Mononuclear cell (primary cell): ENCODE results near the gene ZFPM1. TPM values are rescaled to one million over a fixed set of nuclear protein-coding genes. Genes with fewer than 3 reads are reported as not detected.

Experiments used
- H3K27me3 ChIP-seq: 2 replicates; pipeline ENCODE4 v1.6.0; 2011; ENCODE audit warnings: low read length, control low read depth; ENCODE audit not compliant: insufficient read depth
- H3K4me1 ChIP-seq: 2 replicates; pipeline ENCODE4 v1.5.1; 2011; ENCODE audit warnings: mild to moderate bottlenecking, low read length, control low read depth; ENCODE audit not compliant: insufficient read depth
- H3K4me3 ChIP-seq: 2 replicates; pipeline ENCODE4 v1.5.1; 2011; ENCODE audit warnings: mild to moderate bottlenecking, low read length, moderate library complexity
- H3K9me3 ChIP-seq: 2 replicates; pipeline ENCODE4 v1.5.1; 2011; ENCODE audit warnings: low read depth, mild to moderate bottlenecking, control low read depth, low read length
- total RNA-seq: library from RNA; depleted of rRNA; stranded (reverse); fragments of >200 nt; gene quantifications from one replicate; pipeline ENCODE4 v1.2.3, GENCODE V29; 2012

Gene ZFPM1
- total RNA-seq, 1 donor = 5.8 TPM

GRCh38 chr16:88471115-88471514 is 18.0 kb downstream of the ZFPM1 start:
- no peaks in the 10 kb centered on the region for H3K9me3 ChIP-seq
- H3K4me3 ChIP-seq = no peak overlapping the region
- H3K27me3 ChIP-seq = no peaks in the 10 kb centered on the region
- H3K4me1 ChIP-seq = peaks cover 39% of the 10 kb centered on the region

- Histone ChIP-seq H3K27me3 (no peaks in the 10 kb centered on the region), H3K9me3 (no peaks in the 10 kb centered on the region), H3K4me3 (no peak overlapping the region), H3K4me1 (peaks cover 35% of the 10 kb centered on the region)
Measured at GRCh38 chr16:88471575-88471974, 18.5 kb downstream of the ZFPM1 start.

GRCh38 chr16:88472069-88472468 is 19.0 kb downstream of the ZFPM1 start:
- Histone ChIP-seq H3K9me3 (no peaks in the 10 kb centered on the region), H3K4me3 (no peak overlapping the region), H3K27me3 (no peaks in the 10 kb centered on the region), H3K4me1 (peaks cover 33% of the 10 kb centered on the region)

DNA sequence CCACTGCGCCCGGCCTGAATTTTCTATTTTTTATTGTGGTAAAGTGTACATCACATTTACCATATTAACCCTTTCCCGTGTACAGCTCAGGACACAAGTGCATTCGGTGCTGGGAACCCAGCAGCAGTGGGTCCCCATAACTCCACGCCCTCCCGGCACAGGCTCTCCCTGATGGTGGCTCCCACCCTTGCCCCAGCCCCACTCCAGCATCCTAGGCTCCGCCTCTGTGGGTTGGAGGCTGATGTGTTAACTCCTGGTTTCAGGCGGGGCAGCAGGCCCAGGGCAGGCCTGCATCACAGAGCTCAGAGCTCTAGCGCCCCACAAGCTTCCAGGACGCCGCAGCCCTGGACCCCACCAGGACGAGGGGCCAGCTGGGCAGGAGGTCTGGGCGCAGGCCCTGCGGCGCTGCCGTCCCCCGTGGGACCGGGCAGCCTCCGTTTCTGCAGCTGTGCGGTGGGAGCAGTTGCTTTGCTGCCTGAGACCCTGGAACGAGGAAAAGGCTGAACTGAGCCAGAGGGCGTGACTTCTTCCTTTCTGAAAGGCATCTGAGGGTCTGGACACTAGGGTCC is 19.6 kb downstream of the ZFPM1 start:
- Histone ChIP-seq H3K4me1 (peaks cover 37% of the 10 kb centered on the region), H3K9me3 (no peaks in the 10 kb centered on the region), H3K4me3 (no peak overlapping the region), H3K27me3 (no peaks in the 10 kb centered on the region)

DNA sequence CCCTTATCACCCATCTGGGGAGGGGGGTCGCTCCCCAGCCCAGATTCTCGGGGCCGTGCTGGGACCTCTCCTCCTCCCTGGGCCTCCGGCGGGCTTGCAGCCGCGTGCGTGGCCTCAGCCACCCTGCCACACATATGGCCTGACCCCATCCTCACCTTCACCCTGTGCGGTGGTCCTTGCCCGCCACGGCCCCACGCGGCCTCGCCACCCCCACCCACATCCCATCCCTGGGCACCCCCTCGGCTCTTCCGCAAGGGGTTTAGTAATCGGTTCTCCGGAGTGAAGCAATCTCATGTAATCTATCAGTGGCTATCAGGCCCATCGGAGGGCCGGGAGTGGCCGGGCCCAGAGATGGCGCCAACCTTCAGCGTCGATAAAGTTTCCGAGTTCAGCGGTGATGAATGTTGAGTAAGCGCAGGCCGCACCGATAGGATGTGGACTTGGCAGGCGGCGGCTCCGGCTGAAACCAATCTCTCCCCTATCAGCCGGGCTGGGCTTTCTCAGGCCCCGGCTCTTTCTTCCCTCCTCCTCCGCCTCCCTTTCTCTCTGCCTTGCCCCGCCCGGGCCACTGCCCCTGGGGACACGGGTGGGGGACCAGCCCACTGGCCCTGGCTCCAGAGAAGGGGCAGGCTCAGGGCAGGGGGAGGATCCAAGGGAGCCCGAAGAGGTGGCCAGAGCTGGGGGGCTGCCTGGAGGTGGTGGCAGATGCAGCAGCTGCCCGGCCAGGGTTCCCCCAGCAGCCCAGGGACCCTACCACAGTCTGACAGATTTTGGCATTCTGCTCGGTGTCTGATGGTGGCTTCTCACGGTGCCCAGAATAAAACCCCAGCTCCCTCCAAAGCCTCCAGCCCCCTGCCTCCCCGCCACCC is 20.8 kb downstream of the ZFPM1 start:
- Histone ChIP-seq H3K9me3 (no peaks in the 10 kb centered on the region), H3K4me3 (no peak overlapping the region), H3K27me3 (no peaks in the 10 kb centered on the region), H3K4me1 (peaks cover 46% of the 10 kb centered on the region)

DNA sequence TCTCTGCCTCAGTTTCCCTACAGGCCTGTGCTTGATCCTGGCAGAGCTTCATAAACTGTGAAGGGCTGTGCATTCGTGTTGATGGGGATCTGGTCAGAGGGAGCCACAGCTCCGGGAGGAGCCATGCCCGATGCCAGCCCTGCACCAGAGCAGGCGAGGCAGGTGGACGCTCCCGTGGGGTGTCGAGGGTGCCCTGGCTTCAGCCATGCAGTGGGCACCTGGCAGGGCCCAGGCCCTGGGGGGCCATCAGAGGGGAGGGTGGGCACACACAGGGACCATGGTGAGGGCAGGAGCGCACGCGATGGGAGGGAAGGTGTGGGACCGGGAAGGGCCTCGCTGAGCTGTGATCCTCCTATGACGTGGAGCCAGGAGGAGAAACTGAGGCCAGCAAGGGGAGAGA is 22.0 kb downstream of the ZFPM1 start:
- no peaks in the 10 kb centered on the region for H3K9me3 ChIP-seq
- no peaks in the 10 kb centered on the region for H3K27me3 ChIP-seq
- H3K4me3 ChIP-seq = no peak overlapping the region
- peaks cover 43% of the 10 kb centered on the region for H3K4me1 ChIP-seq

DNA sequence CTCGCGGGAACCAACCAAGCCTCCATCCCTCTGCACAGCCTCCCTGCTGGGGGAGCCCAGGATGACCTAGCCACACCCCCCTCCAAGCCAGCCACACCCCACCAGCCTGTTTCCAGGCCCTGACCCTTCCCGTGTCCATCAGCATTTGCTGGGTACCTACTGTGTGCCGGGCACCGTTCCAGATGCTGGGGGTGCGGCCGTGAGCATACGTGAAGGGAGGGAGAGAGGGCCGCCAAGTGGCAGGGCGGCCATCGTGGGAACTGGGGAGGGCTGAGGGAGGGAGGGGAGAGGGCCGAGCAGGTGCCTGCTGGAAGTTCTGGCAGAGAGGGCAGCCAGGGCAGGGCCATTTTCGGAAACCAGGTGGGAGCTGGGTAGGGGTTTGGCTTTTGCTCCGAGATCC is 23.1 kb downstream of the ZFPM1 start:
- Histone ChIP-seq H3K9me3 (no peaks in the 10 kb centered on the region), H3K4me1 (peaks cover 46% of the 10 kb centered on the region), H3K4me3 (no peak overlapping the region), H3K27me3 (no peaks in the 10 kb centered on the region)

DNA sequence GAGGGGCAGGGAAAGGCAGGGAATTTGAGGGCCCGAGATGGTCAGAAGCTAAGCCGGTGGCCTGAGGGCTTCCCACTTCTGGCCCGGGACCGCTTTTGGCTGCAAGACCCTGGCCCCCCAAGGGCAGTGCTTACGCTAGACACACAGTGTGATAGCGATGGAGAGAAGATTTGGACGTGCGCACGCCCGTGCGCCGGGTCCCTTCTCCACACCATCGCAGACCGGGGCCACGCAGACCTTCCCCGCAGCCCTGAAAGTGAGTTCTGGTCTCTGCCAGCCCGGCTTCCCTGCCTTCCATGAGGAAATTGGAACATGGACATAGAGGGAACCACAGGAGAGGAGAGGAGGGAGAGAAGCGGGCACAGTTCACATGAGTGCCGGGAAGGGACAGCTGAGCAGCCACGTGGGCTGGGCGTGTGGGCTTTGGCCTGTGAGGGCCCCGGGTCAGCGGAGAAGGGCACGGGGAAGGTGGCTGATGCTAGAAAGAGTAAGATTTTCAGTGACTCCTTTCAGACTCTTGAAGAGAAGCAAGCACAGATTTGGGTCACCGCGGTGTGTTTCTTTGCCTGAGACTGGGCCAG is 23.8 kb downstream of the ZFPM1 start:
- no peak overlapping the region for H3K4me3 ChIP-seq
- no peaks in the 10 kb centered on the region for H3K9me3 ChIP-seq
- no peaks in the 10 kb centered on the region for H3K27me3 ChIP-seq
- H3K4me1 ChIP-seq = peaks cover 39% of the 10 kb centered on the region

DNA sequence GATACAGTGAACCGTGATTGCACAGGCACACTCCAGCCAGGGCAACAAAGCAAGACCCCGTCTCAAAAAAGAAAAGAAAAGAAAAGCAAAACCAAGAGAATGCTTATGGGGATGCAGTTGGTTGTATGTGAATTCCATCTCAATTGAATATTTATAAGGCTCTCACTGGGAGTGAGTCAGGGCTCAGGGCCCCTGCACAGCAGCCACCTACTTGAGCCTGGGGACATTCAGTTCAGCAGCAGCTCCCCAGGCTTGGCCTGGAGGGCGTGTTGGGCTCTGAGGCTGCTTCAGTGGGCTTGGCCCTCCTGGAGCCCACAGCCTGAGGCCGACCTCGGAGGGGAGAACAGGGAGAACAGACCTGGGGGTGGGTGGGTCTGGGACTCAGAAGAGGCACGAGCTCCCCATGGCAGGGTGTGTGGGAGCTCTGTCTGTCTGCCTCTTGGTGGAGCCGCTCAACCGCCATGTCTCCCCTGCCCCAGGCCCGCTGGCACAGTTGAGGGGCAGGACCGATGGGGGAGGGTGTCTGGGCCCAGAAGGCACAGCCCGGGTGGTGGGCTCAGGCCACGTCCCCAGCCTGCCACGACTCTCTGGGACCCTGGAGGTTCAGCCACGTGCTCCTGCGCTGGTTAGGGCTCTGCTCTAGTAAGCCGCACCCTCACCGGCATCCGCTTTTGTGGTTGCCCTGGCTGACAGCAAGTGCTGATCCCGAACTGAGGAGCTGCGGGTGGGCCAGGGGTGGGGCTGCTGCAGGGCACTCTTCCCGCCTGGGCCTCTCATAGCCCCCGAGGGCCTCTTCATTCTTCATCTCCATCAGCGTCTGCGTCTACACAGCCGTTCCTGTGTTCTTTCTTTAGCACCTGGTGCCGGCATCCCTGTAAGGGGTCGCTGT is 24.8 kb downstream of the ZFPM1 start:
- no peak overlapping the region for H3K4me3 ChIP-seq
- no peaks in the 10 kb centered on the region for H3K27me3 ChIP-seq
- H3K4me1 ChIP-seq = peaks cover 36% of the 10 kb centered on the region
- H3K9me3 ChIP-seq = no peaks in the 10 kb centered on the region

DNA sequence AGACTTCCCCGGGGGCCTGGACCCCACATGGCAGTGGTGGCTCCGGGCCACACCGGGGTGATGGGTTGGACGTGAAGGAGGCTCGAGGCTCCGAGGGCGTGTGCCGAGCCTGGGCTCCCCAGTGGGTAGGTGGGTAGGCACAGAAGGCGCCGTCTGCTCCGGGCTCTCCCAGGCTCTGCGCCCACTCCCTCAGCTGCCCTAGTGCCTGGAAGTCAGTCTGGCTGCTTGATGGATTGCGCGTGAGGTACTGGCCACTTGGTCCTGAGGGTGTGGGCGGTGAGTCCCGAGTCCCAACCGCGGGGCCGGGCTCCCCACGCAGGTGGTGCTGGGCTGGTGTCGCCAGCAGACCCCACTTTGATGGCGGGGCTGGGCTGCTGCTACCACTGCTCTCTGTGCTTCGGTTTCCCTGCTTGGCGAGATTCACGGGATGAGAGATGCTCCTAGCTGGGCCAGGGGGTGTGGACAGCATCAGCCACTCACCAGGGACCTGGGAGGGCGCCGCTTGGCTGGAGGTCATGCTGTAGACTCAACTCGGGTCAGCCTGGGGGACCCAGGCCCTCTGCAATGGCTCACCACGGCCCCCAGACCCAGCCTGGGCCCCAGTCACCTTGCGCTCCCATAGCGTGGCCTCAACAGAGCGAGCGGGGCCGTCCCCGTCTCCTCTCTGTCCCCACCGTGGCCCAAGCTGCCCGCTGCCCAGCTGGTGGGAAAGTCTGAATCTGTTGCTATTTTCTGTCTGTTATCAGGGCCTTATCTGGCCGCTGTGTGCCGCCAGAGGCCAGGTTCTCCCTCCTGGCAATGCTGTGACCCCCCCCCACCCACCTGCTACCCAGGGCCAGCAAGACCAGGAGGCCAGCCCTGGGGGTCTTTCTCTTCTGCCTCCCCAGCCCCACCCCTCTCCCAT is 26.1 kb downstream of the ZFPM1 start:
- H3K27me3 ChIP-seq = no peaks in the 10 kb centered on the region
- H3K4me3 ChIP-seq = no peak overlapping the region
- peaks cover 36% of the 10 kb centered on the region for H3K4me1 ChIP-seq
- no peaks in the 10 kb centered on the region for H3K9me3 ChIP-seq

DNA sequence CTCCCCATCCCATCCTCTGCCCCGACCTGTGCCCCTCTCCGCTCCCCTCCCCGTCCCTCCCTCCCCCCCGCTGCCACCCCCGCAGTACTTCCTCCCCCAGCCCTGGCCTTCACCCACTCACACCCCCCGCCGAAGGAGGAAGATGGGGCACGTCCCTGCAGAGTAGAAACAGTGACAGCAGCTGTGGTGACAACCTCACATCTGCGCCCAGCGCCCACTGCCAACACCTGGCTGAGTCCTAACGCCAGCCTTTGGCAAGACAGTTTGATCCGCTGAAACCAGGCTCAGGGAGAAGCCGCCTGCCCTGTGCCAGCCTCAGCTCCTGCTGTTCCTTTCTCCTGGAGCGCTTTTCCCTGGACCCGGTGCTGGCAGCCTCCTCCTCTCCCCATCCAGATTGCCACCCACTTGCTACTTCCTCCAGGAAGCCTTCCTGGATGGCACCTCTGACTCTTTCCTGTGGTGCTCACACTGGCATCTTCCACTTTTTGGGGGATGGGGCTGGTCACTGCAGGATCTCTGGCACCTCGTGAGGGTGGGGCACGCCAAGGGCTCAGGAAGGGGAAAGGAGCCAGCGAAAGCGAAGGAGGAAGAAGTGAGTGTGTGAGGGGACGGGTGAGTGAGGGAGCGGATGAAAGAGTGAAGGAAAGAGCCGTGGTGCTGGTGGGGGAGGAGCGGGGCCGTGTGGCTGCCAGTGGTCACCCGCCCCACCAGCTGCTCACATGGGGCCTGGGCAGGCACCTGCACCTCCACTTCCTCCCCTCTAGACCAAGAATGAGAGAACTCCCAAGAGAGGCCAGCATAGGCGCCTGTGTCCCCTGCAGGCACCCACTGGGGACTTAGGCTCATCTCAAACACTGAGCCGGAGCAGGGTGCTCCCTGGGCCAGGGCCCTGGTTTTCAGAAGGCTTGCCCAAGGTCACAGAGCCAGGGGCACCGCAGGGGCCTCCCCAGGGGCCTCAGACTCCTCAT is 27.0 kb downstream of the ZFPM1 start:
- Histone ChIP-seq H3K4me3 (no peak overlapping the region), H3K9me3 (no peaks in the 10 kb centered on the region), H3K27me3 (no peaks in the 10 kb centered on the region), H3K4me1 (peaks cover 36% of the 10 kb centered on the region)

DNA sequence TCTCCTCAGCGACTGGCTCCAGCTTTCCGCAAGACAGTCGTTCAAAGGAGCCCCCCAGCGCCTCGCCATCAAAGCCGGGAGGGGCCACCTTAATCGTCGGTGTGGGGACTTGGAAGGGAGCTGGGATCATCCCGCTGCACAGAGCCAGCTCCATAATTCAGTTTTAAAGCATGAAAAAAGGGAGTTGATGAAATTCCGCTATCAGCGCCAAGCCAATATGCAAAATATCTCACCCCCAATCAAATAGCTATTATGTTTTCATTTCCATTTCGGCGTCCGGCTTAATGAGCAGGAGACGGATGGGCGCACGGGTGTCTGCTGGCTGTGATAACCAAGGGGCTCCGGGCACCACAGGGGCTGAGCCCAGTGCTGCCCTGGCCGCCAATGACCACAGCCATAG is 27.7 kb downstream of the ZFPM1 start:
- Histone ChIP-seq H3K27me3 (no peaks in the 10 kb centered on the region), H3K4me3 (no peak overlapping the region), H3K4me1 (peaks cover 36% of the 10 kb centered on the region), H3K9me3 (no peaks in the 10 kb centered on the region)

GRCh38 chr16:88481851-88482250 is 28.8 kb downstream of the ZFPM1 start:
- no peak overlapping the region for H3K4me3 ChIP-seq
- H3K9me3 ChIP-seq = no peaks in the 10 kb centered on the region
- H3K4me1 ChIP-seq = peaks cover 36% of the 10 kb centered on the region
- no peaks in the 10 kb centered on the region for H3K27me3 ChIP-seq
